ENCODE results near the gene ST6GALNAC4. TPM values are rescaled to one million over a fixed set of nuclear protein-coding genes. Genes with fewer than 3 reads are reported as not detected.
A peak's percentile ranks its signal among the peaks of the same experiment; 100 is the strongest.

Gene ST6GALNAC4
- total and polyA plus RNA-seq, 9 of the 15 experiments (the other 6 are each of a cell fraction or from before 2014, with no cell fraction given): 2.6 to 43.1 (median 15.4) TPM

- TF ChIP-seq SNIP1 (IDR thresholded peaks at IDR 0.05; ENCODE audit: low read depth) (peak; percentile 31; the same call in 1 of the 2 replicates), MXD1 (CRISPR knock-in tag; IDR thresholded peaks at IDR 0.05; ENCODE audit: borderline replicate concordance, poor library complexity, severe bottlenecking) (no peak), ESRRA (IDR thresholded peaks at IDR 0.05; ENCODE audit: borderline replicate concordance, low read depth) (peak; percentile 81), CUX1 (CRISPR knock-in tag; IDR thresholded peaks at IDR 0.05) (no peak), ZNF431 (CRISPR knock-in tag; IDR thresholded peaks at IDR 0.05) (peak; percentile 35; the same call in 1 of the 2 replicates), GMEB1 (CRISPR knock-in tag; IDR thresholded peaks at IDR 0.05) (peak; percentile 60), ZNF282 (CRISPR knock-in tag; IDR thresholded peaks at IDR 0.05) (0 out of 2 replicates have a peak, but pooled peaks have one; percentile 50), TAF1 (IDR thresholded peaks at IDR 0.05; ENCODE audit: control insufficient read depth, extremely low read depth, insufficient read depth, low read length, severe bottlenecking) (peak; percentile 57), NRF1 (conservative IDR thresholded peaks at IDR 0.05 in 1 of 2, IDR thresholded peaks at IDR 0.05 in 1 of 2) (peak; percentile 76 to 77; a peak in 3 of 4 replicates), CTBP1 (IDR thresholded peaks at IDR 0.05; ENCODE audit: borderline replicate concordance) (peak; percentile 37; the same call in 1 of the 2 replicates), GABPB1 (CRISPR knock-in tag; IDR thresholded peaks at IDR 0.05) (0 out of 2 replicates have a peak, but pooled peaks have one; percentile 16), ZFX (CRISPR knock-in tag; IDR thresholded peaks at IDR 0.05) (peak; percentile 56), CREM (IDR thresholded peaks at IDR 0.05; ENCODE audit: low read depth) (peak; percentile 27; the same call in 1 of the 2 replicates)
- TF ChIP-seq, protein P1, sequence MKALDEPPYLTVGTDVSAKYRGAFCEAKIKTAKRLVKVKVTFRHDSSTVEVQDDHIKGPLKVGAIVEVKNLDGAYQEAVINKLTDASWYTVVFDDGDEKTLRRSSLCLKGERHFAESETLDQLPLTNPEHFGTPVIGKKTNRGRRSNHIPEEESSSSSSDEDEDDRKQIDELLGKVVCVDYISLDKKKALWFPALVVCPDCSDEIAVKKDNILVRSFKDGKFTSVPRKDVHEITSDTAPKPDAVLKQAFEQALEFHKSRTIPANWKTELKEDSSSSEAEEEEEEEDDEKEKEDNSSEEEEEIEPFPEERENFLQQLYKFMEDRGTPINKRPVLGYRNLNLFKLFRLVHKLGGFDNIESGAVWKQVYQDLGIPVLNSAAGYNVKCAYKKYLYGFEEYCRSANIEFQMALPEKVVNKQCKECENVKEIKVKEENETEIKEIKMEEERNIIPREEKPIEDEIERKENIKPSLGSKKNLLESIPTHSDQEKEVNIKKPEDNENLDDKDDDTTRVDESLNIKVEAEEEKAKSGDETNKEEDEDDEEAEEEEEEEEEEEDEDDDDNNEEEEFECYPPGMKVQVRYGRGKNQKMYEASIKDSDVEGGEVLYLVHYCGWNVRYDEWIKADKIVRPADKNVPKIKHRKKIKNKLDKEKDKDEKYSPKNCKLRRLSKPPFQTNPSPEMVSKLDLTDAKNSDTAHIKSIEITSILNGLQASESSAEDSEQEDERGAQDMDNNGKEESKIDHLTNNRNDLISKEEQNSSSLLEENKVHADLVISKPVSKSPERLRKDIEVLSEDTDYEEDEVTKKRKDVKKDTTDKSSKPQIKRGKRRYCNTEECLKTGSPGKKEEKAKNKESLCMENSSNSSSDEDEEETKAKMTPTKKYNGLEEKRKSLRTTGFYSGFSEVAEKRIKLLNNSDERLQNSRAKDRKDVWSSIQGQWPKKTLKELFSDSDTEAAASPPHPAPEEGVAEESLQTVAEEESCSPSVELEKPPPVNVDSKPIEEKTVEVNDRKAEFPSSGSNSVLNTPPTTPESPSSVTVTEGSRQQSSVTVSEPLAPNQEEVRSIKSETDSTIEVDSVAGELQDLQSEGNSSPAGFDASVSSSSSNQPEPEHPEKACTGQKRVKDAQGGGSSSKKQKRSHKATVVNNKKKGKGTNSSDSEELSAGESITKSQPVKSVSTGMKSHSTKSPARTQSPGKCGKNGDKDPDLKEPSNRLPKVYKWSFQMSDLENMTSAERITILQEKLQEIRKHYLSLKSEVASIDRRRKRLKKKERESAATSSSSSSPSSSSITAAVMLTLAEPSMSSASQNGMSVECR (CRISPR knock-in tag; IDR thresholded peaks at IDR 0.05): peak; percentile 68; the same call in 1 of the 2 replicates
These were observed at the start of gene ST6GALNAC4 (continued) for GRCh38 chr9:127916720-127917581.
